GM10266 (cell line): Measurements from ENCODE around the gene BANP.
"Not testable (repeated sequence)": the region's sequence is repeated elsewhere in the genome, so short reads cannot be mapped to it uniquely, and the experiment has no call there.

Experiments
- DNase-seq: peaks from one replicate; pipeline ENCODE4 v3.0.0; 2012; ENCODE audit errors: extremely low spot score
- CTCF ChIP-seq: IDR thresholded peaks from 2 replicates; pipeline ENCODE4 v1.5.1; 2012; ENCODE audit warnings: mild to moderate bottlenecking, low read depth; ENCODE audit not compliant: control insufficient read depth, insufficient read depth; ENCODE audit errors: missing control alignments

Gene BANP

GRCh38 chr16:88077328-88078108 is 126.3 kb downstream of the BANP start:
- TF ChIP-seq CTCF, result no peak
- DNase-seq, result no peak

- TF ChIP-seq CTCF, result no peak
- no peak for DNase-seq
Observed at GRCh38 chr16:88078111-88078775, 127.0 kb downstream of the BANP start.

- no peak for DNase-seq
- TF ChIP-seq CTCF, result no peak
Observed at GRCh38 chr16:88083582-88083981, 132.3 kb downstream of the BANP start.

- DNase-seq, result no peak
- TF ChIP-seq CTCF, result no peak
Observed at GRCh38 chr16:88084881-88085280, 133.6 kb downstream of the BANP start.

- TF ChIP-seq CTCF, result no peak
- DNase-seq, result no peak
Observed at GRCh38 chr16:88086571-88087516, 135.6 kb downstream of the BANP start.

- no peak for DNase-seq
- TF ChIP-seq CTCF, result no peak
Observed at GRCh38 chr16:88087517-88087877, 136.3 kb downstream of the BANP start.

- no peak for TF ChIP-seq CTCF
- no peak for DNase-seq
Observed at GRCh38 chr16:88088161-88088581, 136.9 kb downstream of the BANP start.

- DNase-seq, result not testable (repeated sequence)
Observed at GRCh38 chr16:88088611-88089010, 137.4 kb downstream of the BANP start.

GRCh38 chr16:88089071-88089470 is 137.8 kb downstream of the BANP start:
- DNase-seq, result not testable (repeated sequence)

GRCh38 chr16:88089632-88090376 is 138.6 kb downstream of the BANP start:
- DNase-seq, result not testable (repeated sequence)
